Endodermal cell (in vitro differentiated cells): Measurements from ENCODE around the gene OR2B2. TPM values are rescaled to one million over a fixed set of nuclear protein-coding genes. Genes with fewer than 3 reads are reported as not detected.
A peak's percentile ranks its signal among the peaks of the same experiment; 100 is the strongest.

Source experiments
- DNase-seq: peaks from one replicate; pipeline ENCODE4 v3.0.0-alpha.2; 2017
- H3K27ac ChIP-seq: 2 replicates; pipeline ENCODE4 v1.5.1; 2013; ENCODE audit warnings: mild to moderate bottlenecking, low read depth, low read length, moderate library complexity
- H3K27me3 ChIP-seq: 2 replicates; pipeline ENCODE4 v1.6.1; 2013; ENCODE audit warnings: mild to moderate bottlenecking, low read length, moderate library complexity; ENCODE audit not compliant: insufficient read depth, control insufficient read depth, poor library complexity, severe bottlenecking
- H3K36me3 ChIP-seq: 2 replicates; pipeline ENCODE4 v1.7.0; 2013; ENCODE audit warnings: mild to moderate bottlenecking, low read length, moderate library complexity; ENCODE audit not compliant: control insufficient read depth, insufficient read depth
- H3K4me1 ChIP-seq: one replicate; pipeline ENCODE4 v1.7.0; 2013; ENCODE audit warnings: low read length; ENCODE audit not compliant: control insufficient read depth, insufficient read depth
- H3K4me3 ChIP-seq: 2 replicates; pipeline ENCODE4 v1.5.1; 2013; ENCODE audit warnings: mild to moderate bottlenecking, low read length, moderate library complexity
- H3K9ac ChIP-seq: 2 replicates; pipeline ENCODE4 v1.6.1; 2013; ENCODE audit warnings: mild to moderate bottlenecking, low read length, moderate library complexity; ENCODE audit not compliant: poor library complexity, severe bottlenecking; ENCODE audit errors: extremely low read depth
- H3K9me3 ChIP-seq: 2 replicates; pipeline ENCODE4 v1.6.1; 2013; ENCODE audit warnings: mild to moderate bottlenecking, low read length, moderate library complexity; ENCODE audit not compliant: control insufficient read depth
- H3K27ac Mint-ChIP-seq: 2 replicates; pipeline ENCODE4 v1.8.0; 2020; ENCODE audit warnings: mixed read lengths
- H3K27me3 Mint-ChIP-seq: 2 replicates; pipeline ENCODE4 v1.8.0; 2021; ENCODE audit warnings: mild to moderate bottlenecking, mixed read lengths; ENCODE audit not compliant: insufficient read depth
- H3K36me3 Mint-ChIP-seq: 2 replicates; pipeline ENCODE4 v1.8.0; 2020; ENCODE audit warnings: low read depth, mixed read lengths
- H3K4me1 Mint-ChIP-seq: 2 replicates; pipeline ENCODE4 v1.8.0; 2020; ENCODE audit warnings: mixed read lengths
- H3K4me3 Mint-ChIP-seq: 2 replicates; pipeline ENCODE4 v1.8.0; 2020; ENCODE audit warnings: mild to moderate bottlenecking, moderate library complexity, mixed read lengths
- H3K9me3 Mint-ChIP-seq: 2 replicates; pipeline ENCODE4 v1.8.0; 2020; ENCODE audit warnings: mild to moderate bottlenecking, mixed read lengths
- CTCF ChIP-seq: fragments of 200-600 bp; sonication (generic); conservative IDR thresholded peaks from 2 replicates; pipeline ENCODE4 v1.5.0; 2021; ENCODE audit warnings: antibody characterized with exemption, mild to moderate bottlenecking
- WGBS, 2 experiments: methylation state at CpG; one replicate each; pipeline versions ENCODE4 v1.1.5 to v1.1.7; 2013; ENCODE audit warnings: missing lambda C conversion rate in 2 of 2, mixed read lengths in 1 of 2; ENCODE audit not compliant: insufficient coverage in 1 of 2, insufficient read length in 1 of 2; 5-methylcytosine and 5-hydroxymethylcytosine counted together
- total RNA-seq, 2 donors: library from RNA; stranded (reverse); fragmentation: NEBNext Ultra II Directional in 1 of 2; extraction: Animal tissue kit (Norgen Biotek cat#: 25700) in 1 of 2; gene quantifications; 2 replicates in 1 of 2; 3 replicates in 1 of 2; pipeline ENCODE4 v1.2.1, GENCODE V29; 2021

OR2B2 gene
- total RNA-seq, 2 donors from 2014 or later = not detected

DNA sequence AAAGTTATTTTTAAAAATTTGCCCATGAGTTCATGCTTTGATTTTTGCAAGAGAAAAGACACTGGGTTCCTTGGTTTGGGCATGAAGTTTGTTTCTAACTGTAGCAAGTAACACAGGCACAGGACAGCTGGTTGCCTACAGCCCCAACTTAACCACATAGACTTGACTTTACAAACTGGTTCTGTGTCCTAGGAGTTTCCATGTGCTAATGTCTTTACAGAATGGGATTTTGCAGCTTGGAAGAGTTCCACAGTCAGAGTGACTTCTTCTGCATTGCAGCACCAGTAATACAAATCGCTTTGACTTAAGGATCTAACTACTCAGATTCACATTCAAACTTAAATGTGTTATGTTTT is 44.3 kb downstream of the OR2B2 start:
- Mint-ChIP-seq H3K4me3 (peak overlapping the region; percentile 77), H3K4me1 (peaks cover 21% of the 10 kb centered on the region), H3K27me3 (no peaks in the 10 kb centered on the region), H3K9me3 (peaks cover 14% of the 10 kb centered on the region), H3K27ac (peak overlapping the region; percentile 98), H3K36me3 (peaks cover 3% of the 10 kb centered on the region)
- H3K27me3 ChIP-seq = no peaks in the 10 kb centered on the region
- 89% methylated on average over 1 of the region's 1 CpG; no CpG with 5 or more reads in 1 of the 2 experiments for WGBS, 2 experiments
- H3K27ac ChIP-seq = no peak overlapping the region
- H3K4me3 ChIP-seq = peak overlapping the region; percentile 85
- peak overlapping the region; percentile 85 for H3K9ac ChIP-seq
- H3K9me3 ChIP-seq = no peaks in the 10 kb centered on the region
- H3K36me3 ChIP-seq = no peaks in the 10 kb centered on the region
- no peaks in the 10 kb centered on the region for H3K4me1 ChIP-seq
- DNase-seq = peak; percentile 52
- no peak for TF ChIP-seq CTCF

GRCh38 chr6:27867051-27867944 is 44.9 kb downstream of the OR2B2 start:
- H3K9me3 Mint-ChIP-seq = peaks cover 14% of the 10 kb centered on the region
- peaks cover 21% of the 10 kb centered on the region for H3K4me1 Mint-ChIP-seq
- peak overlapping the region; percentile 85 for H3K9ac ChIP-seq

More at GRCh38 chr6:27867051-27867944, 44.9 kb downstream of the OR2B2 start:
- Histone ChIP-seq H3K27me3 (no peaks in the 10 kb centered on the region), H3K9me3 (no peaks in the 10 kb centered on the region), H3K36me3 (no peaks in the 10 kb centered on the region), H3K4me3 (peak overlapping the region; percentile 85), H3K27ac (peak overlapping the region; percentile 76), H3K4me1 (no peaks in the 10 kb centered on the region)
- DNase-seq = peak; percentile 96
- Mint-ChIP-seq H3K27me3 (no peaks in the 10 kb centered on the region), H3K36me3 (peaks cover 3% of the 10 kb centered on the region), H3K27ac (peak overlapping the region; percentile 98), H3K4me3 (peak overlapping the region; percentile 77)
- TF ChIP-seq CTCF = no peak
- 4 to 14% methylated on average over 15 to 45 of the region's 45 CpGs for WGBS, 2 experiments
